ENCODE data around the gene EIF3CL. TPM values are rescaled to one million over a fixed set of nuclear protein-coding genes. Genes with fewer than 3 reads are reported as not detected.
"Not testable (repeated sequence)": the region's sequence is repeated elsewhere in the genome, so short reads cannot be mapped to it uniquely, and the experiment has no call there.

EIF3CL gene
- total and polyA plus RNA-seq, 10 of the 15 experiments (the other 5 are each of a cell fraction or from before 2014, with no cell fraction given): 1.7 to 93.6 (median 60.0) TPM; not detected in 1

GRCh38 chr16:28363408-28363807 lies 40.2 kb downstream of the EIF3CL start, which contains the start of gene NPIPB6:
NPIPB6 (minus strand) TSS chr16:28363508; CDS start chr16:28362822, 686 bp downstream.
- RAD21 ChIA-PET (ENCODE audit: unreplicated experiment); H3K9ac ChIP-seq (ENCODE audit: control insufficient read depth, insufficient read depth, low read length); H3K79me2 ChIP-seq (ENCODE audit: control insufficient read depth, insufficient read depth, low read length); in situ Hi-C loops (cut with MboI); DNase-seq (ENCODE audit: low read depth, low spot score); ATAC-seq; H4K20me1 ChIP-seq (ENCODE audit: control insufficient read depth, insufficient read depth); CTCF ChIA-PET; SMC1A ChIA-PET (ENCODE audit: uncharacterized antibody, unreplicated experiment); H3K4me3 ChIP-seq; H2AFZ ChIP-seq (ENCODE audit: control insufficient read depth, low read depth, low read length); BruUV-seq (replicated peaks); H3K4me1 ChIP-seq (ENCODE audit: control insufficient read depth, insufficient read depth, low read length); FAIRE-seq; H3K36me3 ChIP-seq (ENCODE audit: control insufficient read depth in 2 of 2, insufficient read depth in 2 of 2, low read length in 1 of 2); intact Hi-C loops (cut with micrococcal nuclease; ENCODE audit: unreplicated experiment); H3K27ac ChIP-seq (ENCODE audit: control insufficient read depth, insufficient read depth); H3K9me3 ChIP-seq (replicated peaks; ENCODE audit: control insufficient read depth, insufficient read depth, low read length); POLR2A ChIA-PET; H3K27me3 ChIP-seq (replicated peaks in 1 of 2; ENCODE audit: control insufficient read depth in 2 of 2, insufficient read depth in 2 of 2, low read length in 1 of 2); H3K4me2 ChIP-seq (ENCODE audit: control insufficient read depth, insufficient read depth): not testable (repeated sequence)
- no CpG with 5 or more reads among the region's 5 CpGs for WGBS (ENCODE audit: insufficient coverage, insufficient replicate concordance, low lambda C conversion rate, missing lambda C conversion rate)

DNA sequence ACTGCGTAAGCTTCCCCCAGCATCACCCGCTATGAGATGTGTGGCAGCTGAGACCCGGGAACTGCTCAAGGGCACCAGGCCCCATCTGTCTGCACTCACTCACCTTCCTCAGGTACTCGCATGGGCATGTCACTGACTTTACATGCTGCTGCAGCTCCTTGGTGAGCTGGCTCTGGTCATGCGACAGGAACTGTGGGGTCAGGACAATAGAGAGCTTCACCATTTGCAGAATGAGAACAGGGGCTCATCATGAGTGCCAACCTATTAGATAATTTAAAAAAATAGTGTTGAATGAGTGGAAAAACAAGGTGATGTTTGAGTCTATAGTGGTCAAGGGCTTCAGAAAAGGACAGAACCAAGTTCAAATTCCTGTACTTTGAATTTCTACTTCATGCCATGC lies 41.0 kb downstream of the EIF3CL start:
- POLR2A ChIA-PET; intact Hi-C loops (cut with micrococcal nuclease; ENCODE audit: unreplicated experiment); BruUV-seq (replicated peaks); H3K9ac ChIP-seq (ENCODE audit: control insufficient read depth, insufficient read depth, low read length); CTCF ChIA-PET; H3K4me1 ChIP-seq (ENCODE audit: control insufficient read depth, insufficient read depth, low read length); H2AFZ ChIP-seq (ENCODE audit: control insufficient read depth, low read depth, low read length); SMC1A ChIA-PET (ENCODE audit: uncharacterized antibody, unreplicated experiment); H3K27me3 ChIP-seq (replicated peaks in 1 of 2; ENCODE audit: control insufficient read depth in 2 of 2, insufficient read depth in 2 of 2, low read length in 1 of 2); H3K4me2 ChIP-seq (ENCODE audit: control insufficient read depth, insufficient read depth); FAIRE-seq; DNase-seq (ENCODE audit: low read depth, low spot score); RAD21 ChIA-PET (ENCODE audit: unreplicated experiment); H3K79me2 ChIP-seq (ENCODE audit: control insufficient read depth, insufficient read depth, low read length); in situ Hi-C loops (cut with MboI); ATAC-seq; H3K4me3 ChIP-seq; H4K20me1 ChIP-seq (ENCODE audit: control insufficient read depth, insufficient read depth); H3K36me3 ChIP-seq (ENCODE audit: control insufficient read depth in 2 of 2, insufficient read depth in 2 of 2, low read length in 1 of 2); H3K9me3 ChIP-seq (replicated peaks; ENCODE audit: control insufficient read depth, insufficient read depth, low read length); H3K27ac ChIP-seq (ENCODE audit: control insufficient read depth, insufficient read depth): not testable (repeated sequence)
- WGBS (ENCODE audit: insufficient coverage, insufficient replicate concordance, low lambda C conversion rate, missing lambda C conversion rate): 55% methylated on average over 1 of the region's 5 CpGs

- SMC1A ChIA-PET (ENCODE audit: uncharacterized antibody, unreplicated experiment); in situ Hi-C loops (cut with MboI); RAD21 ChIA-PET (ENCODE audit: unreplicated experiment); CTCF ChIA-PET; H2AFZ ChIP-seq (ENCODE audit: control insufficient read depth, low read depth, low read length); intact Hi-C loops (cut with micrococcal nuclease; ENCODE audit: unreplicated experiment); ATAC-seq; H4K20me1 ChIP-seq (ENCODE audit: control insufficient read depth, insufficient read depth); H3K27me3 ChIP-seq (replicated peaks in 1 of 2; ENCODE audit: control insufficient read depth in 2 of 2, insufficient read depth in 2 of 2, low read length in 1 of 2); H3K9ac ChIP-seq (ENCODE audit: control insufficient read depth, insufficient read depth, low read length); DNase-seq (ENCODE audit: low read depth, low spot score); H3K27ac ChIP-seq (ENCODE audit: control insufficient read depth, insufficient read depth); H3K9me3 ChIP-seq (replicated peaks; ENCODE audit: control insufficient read depth, insufficient read depth, low read length); POLR2A ChIA-PET; BruUV-seq (replicated peaks); H3K79me2 ChIP-seq (ENCODE audit: control insufficient read depth, insufficient read depth, low read length); H3K4me3 ChIP-seq; H3K4me1 ChIP-seq (ENCODE audit: control insufficient read depth, insufficient read depth, low read length); H3K36me3 ChIP-seq (ENCODE audit: control insufficient read depth in 2 of 2, insufficient read depth in 2 of 2, low read length in 1 of 2); H3K4me2 ChIP-seq (ENCODE audit: control insufficient read depth, insufficient read depth); FAIRE-seq: not testable (repeated sequence)
- WGBS (ENCODE audit: insufficient coverage, insufficient replicate concordance, low lambda C conversion rate, missing lambda C conversion rate): 9% methylated on average over 3 of the region's 6 CpGs
Observed at GRCh38 chr16:28338230-28338629, 65.4 kb downstream of the EIF3CL start.

- in situ Hi-C loops (cut with MboI); intact Hi-C loops (cut with micrococcal nuclease; ENCODE audit: unreplicated experiment); CTCF ChIA-PET; H3K79me2 ChIP-seq (ENCODE audit: control insufficient read depth, insufficient read depth, low read length); H3K9me3 ChIP-seq (replicated peaks; ENCODE audit: control insufficient read depth, insufficient read depth, low read length); RAD21 ChIA-PET (ENCODE audit: unreplicated experiment); H3K4me3 ChIP-seq; H3K4me1 ChIP-seq (ENCODE audit: control insufficient read depth, insufficient read depth, low read length); H3K4me2 ChIP-seq (ENCODE audit: control insufficient read depth, insufficient read depth); POLR2A ChIA-PET; H3K27ac ChIP-seq (ENCODE audit: control insufficient read depth, insufficient read depth); H3K27me3 ChIP-seq (replicated peaks in 1 of 2; ENCODE audit: control insufficient read depth in 2 of 2, insufficient read depth in 2 of 2, low read length in 1 of 2); BruUV-seq (replicated peaks); H3K36me3 ChIP-seq (ENCODE audit: control insufficient read depth in 2 of 2, insufficient read depth in 2 of 2, low read length in 1 of 2); H4K20me1 ChIP-seq (ENCODE audit: control insufficient read depth, insufficient read depth); H2AFZ ChIP-seq (ENCODE audit: control insufficient read depth, low read depth, low read length); ATAC-seq; H3K9ac ChIP-seq (ENCODE audit: control insufficient read depth, insufficient read depth, low read length); FAIRE-seq; DNase-seq (ENCODE audit: low read depth, low spot score); SMC1A ChIA-PET (ENCODE audit: uncharacterized antibody, unreplicated experiment): not testable (repeated sequence)
- WGBS (ENCODE audit: insufficient coverage, insufficient replicate concordance, low lambda C conversion rate, missing lambda C conversion rate): 61% methylated on average over 5 of the region's 5 CpGs
Observed at GRCh38 chr16:28336940-28337710, 66.5 kb downstream of the EIF3CL start.

Data from GM12878 (cell line).